Urinary bladder (tissue), 4 donors: ENCODE measurements around the gene TMEM91. TPM values are rescaled to one million over a fixed set of nuclear protein-coding genes. Genes with fewer than 3 reads are reported as not detected.

Experiments
- DNase-seq: peaks from one replicate; pipeline ENCODE4 v3.0.0-alpha.2; 2015; ENCODE audit errors: extremely low spot score
- H3K27ac ChIP-seq: one replicate; pipeline ENCODE4 v1.5.1; 2013; ENCODE audit warnings: low read depth, mild to moderate bottlenecking, moderate library complexity
- H3K36me3 ChIP-seq: one replicate; pipeline ENCODE4 v1.6.1; 2013; ENCODE audit warnings: mild to moderate bottlenecking, moderate library complexity; ENCODE audit not compliant: insufficient read depth
- H3K4me1 ChIP-seq: one replicate; pipeline ENCODE4 v1.6.1; 2013; ENCODE audit warnings: mild to moderate bottlenecking, moderate library complexity; ENCODE audit not compliant: insufficient read depth
- H3K4me3 ChIP-seq: one replicate; pipeline ENCODE4 v1.5.1; 2013; ENCODE audit warnings: low read depth, low read length
- WGBS: extraction: QIAGEN DNeasy Blood & Tissue Kit; methylation state at CpG from one replicate; pipeline ENCODE4 v1.1.7; 2013; 5-methylcytosine and 5-hydroxymethylcytosine counted together
- polyA plus RNA-seq: library from polyadenylated mRNA; stranded (reverse); fragments of 200-250 nt; gene quantifications from one replicate; pipeline ENCODE4 v1.2.3, GENCODE V29; 2013
- total RNA-seq: library from RNA; depleted of rRNA; stranded (reverse); fragments of >200 nt; gene quantifications from one replicate; pipeline ENCODE4 v1.2.3, GENCODE V29; 2014
- donor health status: healthy with polysubstance abuse.
- donor health status: healthy.

TMEM91 gene
- total and polyA plus RNA-seq, 2 donors: 6.6 to 36.2 TPM

GRCh38 chr19:41427647-41428480 lies 51.5 kb downstream of the TMEM91 start:
- DNase-seq: no peak
- Histone ChIP-seq H3K27ac (peak overlapping the region; percentile 88), H3K4me3 (peak overlapping the region; percentile 35), H3K4me1 (no peaks in the 10 kb centered on the region), H3K36me3 (peaks cover 2% of the 10 kb centered on the region)
- WGBS: 4% methylated on average over 23 of the region's 23 CpGs

DNA sequence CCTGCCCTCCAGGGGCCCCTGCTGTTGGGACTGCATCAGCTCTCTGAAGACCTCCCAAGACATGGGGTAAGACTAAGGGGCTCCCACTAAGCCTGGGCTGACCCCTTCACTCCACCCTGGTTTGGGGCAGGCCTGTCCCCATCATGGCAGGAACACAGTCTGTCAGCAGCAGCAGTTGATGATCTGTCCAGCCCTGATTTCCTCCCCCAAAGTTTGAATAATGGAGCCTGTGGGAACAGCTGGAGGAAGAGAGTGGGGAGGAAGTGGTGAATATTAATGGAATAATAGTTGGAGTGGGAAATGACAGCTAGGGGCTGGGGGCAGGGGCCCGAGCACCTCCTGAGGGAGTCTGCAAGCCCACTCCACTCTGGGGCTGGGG lies 52.1 kb downstream of the TMEM91 start:
- peak overlapping the region; percentile 88 for H3K27ac ChIP-seq
- DNase-seq: no peak
- no peak overlapping the region for H3K4me3 ChIP-seq
- 59% methylated on average over 1 of the region's 1 CpG for WGBS
- H3K36me3 ChIP-seq: peaks cover 6% of the 10 kb centered on the region
- no peaks in the 10 kb centered on the region for H3K4me1 ChIP-seq

DNA sequence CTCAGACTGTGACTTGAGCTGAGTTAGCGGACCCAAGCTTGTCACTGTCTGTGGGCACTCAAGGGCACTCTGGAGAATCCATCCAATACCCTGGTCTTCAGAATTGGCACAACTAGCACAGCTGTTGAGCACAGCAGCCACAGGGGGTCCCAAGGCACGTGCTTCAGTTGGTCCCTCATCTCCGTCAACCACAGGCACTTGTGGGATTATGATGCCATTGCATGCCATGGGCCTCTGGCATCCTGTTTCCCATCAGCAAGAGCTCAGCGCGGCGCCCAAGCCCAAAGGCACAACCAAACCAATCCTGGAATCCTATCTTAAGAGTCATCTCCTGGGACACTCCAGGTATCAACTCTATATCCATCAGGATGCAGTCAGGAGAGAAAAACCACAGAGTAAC lies 54.6 kb downstream of the TMEM91 start:
- H3K27ac ChIP-seq: no peak overlapping the region
- WGBS: 91% methylated on average over 6 of the region's 6 CpGs
- DNase-seq: no peak

DNA sequence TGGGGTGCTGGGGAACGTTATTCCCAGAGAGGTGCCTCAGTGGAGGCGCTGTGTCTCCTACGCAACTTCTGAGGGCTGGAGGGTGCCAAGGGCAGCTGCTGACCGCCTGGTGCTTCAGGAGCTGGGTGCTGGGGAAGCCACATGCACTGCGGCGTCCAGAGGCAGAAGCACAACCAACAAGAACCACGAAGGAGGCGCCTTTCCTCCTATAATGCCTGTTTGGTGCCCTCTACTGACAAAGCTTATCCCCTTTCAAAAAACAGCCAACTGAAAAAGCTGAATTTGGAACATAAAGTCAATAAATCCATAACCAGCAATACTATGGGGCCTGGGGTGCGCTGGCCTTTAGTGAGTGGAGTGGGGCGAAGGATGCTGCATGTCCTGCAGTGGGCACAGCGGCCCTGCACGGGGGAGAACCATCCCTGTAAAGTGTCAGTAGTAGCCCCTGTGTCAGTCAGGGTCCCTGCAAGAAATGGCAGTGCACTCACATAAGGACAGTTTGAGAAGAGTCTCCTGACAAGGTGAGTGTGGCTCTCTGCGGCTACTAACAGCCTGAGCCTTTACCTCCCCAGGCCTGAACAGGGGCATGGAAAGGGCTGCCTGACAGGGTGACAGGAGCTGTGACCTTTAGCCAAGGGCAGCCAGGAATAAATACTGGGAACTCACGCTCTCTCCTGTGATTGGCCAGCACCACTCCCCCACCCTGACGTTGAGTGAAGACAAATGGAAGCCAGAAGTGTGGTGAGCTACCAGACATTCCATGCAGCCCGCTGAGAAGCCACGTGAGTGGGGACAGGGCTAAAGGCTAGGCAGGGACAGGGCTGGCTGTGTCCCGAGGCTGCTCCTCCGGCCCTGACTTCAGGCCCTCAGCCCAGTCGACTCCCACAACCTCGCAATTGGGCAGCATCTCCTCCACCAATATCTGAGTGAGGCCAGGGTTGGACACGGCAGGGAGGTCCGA lies 55.4 kb downstream of the TMEM91 start:
- Histone ChIP-seq H3K36me3 (peaks cover 3% of the 10 kb centered on the region), H3K4me1 (no peaks in the 10 kb centered on the region), H3K27ac (no peak overlapping the region), H3K4me3 (no peak overlapping the region)
- no peak for DNase-seq
- WGBS: 69% methylated on average over 23 of the region's 23 CpGs

More for the DNA sequence above, 54.6 kb downstream of the TMEM91 start:
- Histone ChIP-seq H3K4me3 (no peak overlapping the region), H3K36me3 (peaks cover 3% of the 10 kb centered on the region), H3K4me1 (no peaks in the 10 kb centered on the region)

DNA sequence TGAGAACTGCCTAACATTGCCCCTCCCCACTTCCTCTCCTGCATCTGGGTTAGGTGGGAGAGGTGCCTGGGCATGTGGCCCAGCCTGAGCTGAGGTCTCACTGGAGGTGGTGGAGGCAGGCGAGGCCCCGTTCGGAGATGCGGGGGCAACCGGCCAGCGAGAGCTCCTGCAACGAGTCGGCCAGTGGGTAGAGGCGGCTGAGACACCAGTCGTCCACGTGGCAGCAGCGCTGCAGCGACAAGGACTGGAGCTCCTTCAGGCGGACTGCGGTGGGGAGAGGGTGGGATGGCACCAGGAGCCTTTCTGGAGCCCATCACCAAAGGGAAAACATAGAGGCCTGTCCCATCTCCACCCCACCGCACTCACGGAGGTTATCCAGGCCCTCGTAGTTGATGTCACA lies 56.8 kb downstream of the TMEM91 start:
- H3K36me3 ChIP-seq: peaks cover 3% of the 10 kb centered on the region
- H3K4me3 ChIP-seq: no peak overlapping the region
- H3K4me1 ChIP-seq: no peaks in the 10 kb centered on the region
- no peak for DNase-seq
- 91% methylated on average over 18 of the region's 18 CpGs for WGBS
- H3K27ac ChIP-seq: no peak overlapping the region

Other genes starting within 250 kb of the TMEM91 start
- gene CYP2S1, start 183.3 kb upstream of the TMEM91 start, total RNA-seq: 0.53 TPM
- gene CYP2S1, start 183.3 kb upstream of the TMEM91 start, polyA plus RNA-seq: 3.9 TPM
- gene AXL, start 157.3 kb upstream of the TMEM91 start, total RNA-seq: 53.7 TPM
- gene AXL, start 157.3 kb upstream of the TMEM91 start, polyA plus RNA-seq: 55.0 TPM
- 79.3 TPM for gene HNRNPUL1, start 112.2 kb upstream of the TMEM91 start, total RNA-seq
- gene HNRNPUL1, start 112.2 kb upstream of the TMEM91 start, polyA plus RNA-seq: 123 TPM
- gene CCDC97, start 66.4 kb upstream of the TMEM91 start, total RNA-seq: 7.2 TPM
- gene CCDC97, start 66.4 kb upstream of the TMEM91 start, polyA plus RNA-seq: 18.0 TPM
- 9.2 TPM for gene TGFB1, start 22.6 kb upstream of the TMEM91 start, total RNA-seq
- 58.9 TPM for gene TGFB1, start 22.6 kb upstream of the TMEM91 start, polyA plus RNA-seq
- gene B9D2, start 12.4 kb upstream of the TMEM91 start, total RNA-seq: 1.9 TPM
- gene B9D2, start 12.4 kb upstream of the TMEM91 start, polyA plus RNA-seq: 10.0 TPM
- 11.2 TPM for gene EXOSC5, start 20.8 kb downstream of the TMEM91 start, total RNA-seq
- gene EXOSC5, start 20.8 kb downstream of the TMEM91 start, polyA plus RNA-seq: 31.0 TPM
- gene BCKDHA, start 21.3 kb downstream of the TMEM91 start, total RNA-seq: 25.8 TPM
- 47.0 TPM for gene BCKDHA, start 21.3 kb downstream of the TMEM91 start, polyA plus RNA-seq
- gene B3GNT8, start 50.8 kb downstream of the TMEM91 start, total RNA-seq: 0.69 TPM
- gene B3GNT8, start 50.8 kb downstream of the TMEM91 start, polyA plus RNA-seq: 4.5 TPM
- 15.2 TPM for gene DMAC2, start 63.4 kb downstream of the TMEM91 start, total RNA-seq
- 77.4 TPM for gene DMAC2, start 63.4 kb downstream of the TMEM91 start, polyA plus RNA-seq
- not detected for gene ERICH4, start 66.6 kb downstream of the TMEM91 start, total RNA-seq
- gene ERICH4, start 66.6 kb downstream of the TMEM91 start, polyA plus RNA-seq: not detected
- gene CEACAM21, start 199.6 kb downstream of the TMEM91 start, total RNA-seq: 2.1 TPM
- 0.90 TPM for gene CEACAM21, start 199.6 kb downstream of the TMEM91 start, polyA plus RNA-seq